ENCODE data around the gene GNB3. TPM values are rescaled to one million over a fixed set of nuclear protein-coding genes. Genes with fewer than 3 reads are reported as not detected.

GNB3 gene
- polyA plus RNA-seq, 1 of the 3 experiments (the other 2 are of a cell fraction): 12.9 TPM

GRCh38 chr12:6816598-6816997, 24.1 kb upstream of the GNB3 start:
- H4K20me1 ChIP-seq (ENCODE audit: insufficient read depth): no peaks in the 10 kb centered on the region
- DNase-seq: peak; percentile 62
- no peaks in the 10 kb centered on the region for H3K36me3 ChIP-seq (replicated peaks in 1 of 2; ENCODE audit: control insufficient read depth in 1 of 2, insufficient read depth in 2 of 2, low read length in 1 of 2)
- 47% methylated on average over 3 of the region's 3 CpGs for WGBS (ENCODE audit: low lambda C conversion rate)
- CTCF ChIA-PET: interaction anchor here (0.6 to 1.8 kb wide), 6 partner anchors 9 to 64 kb away, joined by 3 to 19 read pairs (median 3); partner anchors contain the start of genes MLF2 and PTMS
- POLR2A ChIA-PET: interaction anchor here (0.8 to 1.0 kb wide), 4 partner anchors 11 to 93 kb away, joined by 3 to 5 read pairs (median 3); partner anchors contain the start of genes COPS7A and MLF2
- no peaks in the 10 kb centered on the region for H3K79me2 ChIP-seq (ENCODE audit: insufficient read depth)
- no peak overlapping the region for H2AFZ ChIP-seq (ENCODE audit: low read depth)
- no peak overlapping the region for H3K4me3 ChIP-seq (ENCODE audit: low read depth in 2 of 2, low read length in 1 of 2)
- peaks cover 7 to 54% of the 10 kb centered on the region in 2 experiments; a peak in 2 of 4 replicates for H3K4me1 ChIP-seq (ENCODE audit: control insufficient read depth in 1 of 2, insufficient read depth in 2 of 2, low read depth in 1 of 2, low read length in 1 of 2)
- H3F3A ChIP-seq (replicated peaks; ENCODE audit: insufficient read depth): no peaks in the 10 kb centered on the region
- no peaks in the 10 kb centered on the region for H3K27me3 ChIP-seq (ENCODE audit: insufficient read depth)
- no peaks in the 10 kb centered on the region for H3K9me2 ChIP-seq
- H3K9me3 ChIP-seq: no peaks in the 10 kb centered on the region
- no peak overlapping the region; a peak in 1 of 4 replicates for H3K27ac ChIP-seq (ENCODE audit: low read depth in 2 of 2, low read length in 1 of 2)
- H3K4me2 ChIP-seq: no peak overlapping the region
- H3K9ac ChIP-seq: no peak overlapping the region
- no peak for TF ChIP-seq TEAD4 (IDR thresholded peaks at IDR 0.05; ENCODE audit: borderline replicate concordance, insufficient read depth)
- TF ChIP-seq RCOR1 (IDR thresholded peaks at IDR 0.05; ENCODE audit: low read length): peak; percentile 67; the same call in 1 of the 2 replicates
- no peak for TF ChIP-seq ELF1 (IDR thresholded peaks at IDR 0.05)
- TF ChIP-seq GABPA (IDR thresholded peaks at IDR 0.05; ENCODE audit: low read depth): no peak
- TF ChIP-seq, protein P1, sequence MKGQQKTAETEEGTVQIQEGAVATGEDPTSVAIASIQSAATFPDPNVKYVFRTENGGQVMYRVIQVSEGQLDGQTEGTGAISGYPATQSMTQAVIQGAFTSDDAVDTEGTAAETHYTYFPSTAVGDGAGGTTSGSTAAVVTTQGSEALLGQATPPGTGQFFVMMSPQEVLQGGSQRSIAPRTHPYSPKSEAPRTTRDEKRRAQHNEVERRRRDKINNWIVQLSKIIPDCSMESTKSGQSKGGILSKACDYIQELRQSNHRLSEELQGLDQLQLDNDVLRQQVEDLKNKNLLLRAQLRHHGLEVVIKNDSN (IDR thresholded peaks at IDR 0.05; ENCODE audit: borderline replicate concordance, low read depth): no peak
- no peak for TF ChIP-seq EZH2phosphoT487 (IDR thresholded peaks at IDR 0.05; ENCODE audit: borderline replicate concordance, low read depth)
- TF ChIP-seq CHD2 (IDR thresholded peaks at IDR 0.05; ENCODE audit: low read length, partially characterized antibody): peak; percentile 74
- TF ChIP-seq MEF2A (IDR thresholded peaks at IDR 0.05; ENCODE audit: borderline replicate concordance, low read depth): no peak
- TF ChIP-seq GATA2 (CRISPR knock-in tag; IDR thresholded peaks at IDR 0.05): peak; percentile 97
- no peak for TF ChIP-seq POLR2AphosphoS5 (IDR thresholded peaks at IDR 0.05; ENCODE audit: low read depth, low read length)
- no peak for TF ChIP-seq CTCF (IDR thresholded peaks at IDR 0.05)
- no peak for TF ChIP-seq FOXM1 (IDR thresholded peaks at IDR 0.05; ENCODE audit: low read depth)
- TF ChIP-seq PBX3 (IDR thresholded peaks at IDR 0.05): no peak
- TF ChIP-seq FOXJ3 (CRISPR knock-in tag; IDR thresholded peaks at IDR 0.05): peak; percentile 31; the same call in 1 of the 2 replicates
- TF ChIP-seq RXRA (IDR thresholded peaks at IDR 0.05; ENCODE audit: borderline replicate concordance, low read depth): no peak
- TF ChIP-seq, protein P2, sequence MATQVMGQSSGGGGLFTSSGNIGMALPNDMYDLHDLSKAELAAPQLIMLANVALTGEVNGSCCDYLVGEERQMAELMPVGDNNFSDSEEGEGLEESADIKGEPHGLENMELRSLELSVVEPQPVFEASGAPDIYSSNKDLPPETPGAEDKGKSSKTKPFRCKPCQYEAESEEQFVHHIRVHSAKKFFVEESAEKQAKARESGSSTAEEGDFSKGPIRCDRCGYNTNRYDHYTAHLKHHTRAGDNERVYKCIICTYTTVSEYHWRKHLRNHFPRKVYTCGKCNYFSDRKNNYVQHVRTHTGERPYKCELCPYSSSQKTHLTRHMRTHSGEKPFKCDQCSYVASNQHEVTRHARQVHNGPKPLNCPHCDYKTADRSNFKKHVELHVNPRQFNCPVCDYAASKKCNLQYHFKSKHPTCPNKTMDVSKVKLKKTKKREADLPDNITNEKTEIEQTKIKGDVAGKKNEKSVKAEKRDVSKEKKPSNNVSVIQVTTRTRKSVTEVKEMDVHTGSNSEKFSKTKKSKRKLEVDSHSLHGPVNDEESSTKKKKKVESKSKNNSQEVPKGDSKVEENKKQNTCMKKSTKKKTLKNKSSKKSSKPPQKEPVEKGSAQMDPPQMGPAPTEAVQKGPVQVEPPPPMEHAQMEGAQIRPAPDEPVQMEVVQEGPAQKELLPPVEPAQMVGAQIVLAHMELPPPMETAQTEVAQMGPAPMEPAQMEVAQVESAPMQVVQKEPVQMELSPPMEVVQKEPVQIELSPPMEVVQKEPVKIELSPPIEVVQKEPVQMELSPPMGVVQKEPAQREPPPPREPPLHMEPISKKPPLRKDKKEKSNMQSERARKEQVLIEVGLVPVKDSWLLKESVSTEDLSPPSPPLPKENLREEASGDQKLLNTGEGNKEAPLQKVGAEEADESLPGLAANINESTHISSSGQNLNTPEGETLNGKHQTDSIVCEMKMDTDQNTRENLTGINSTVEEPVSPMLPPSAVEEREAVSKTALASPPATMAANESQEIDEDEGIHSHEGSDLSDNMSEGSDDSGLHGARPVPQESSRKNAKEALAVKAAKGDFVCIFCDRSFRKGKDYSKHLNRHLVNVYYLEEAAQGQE (IDR thresholded peaks at IDR 0.05; ENCODE audit: low read depth, low read length): no peak
- no peak for TF ChIP-seq JUND (IDR thresholded peaks at IDR 0.05)
- no peak for TF ChIP-seq MAX (IDR thresholded peaks at IDR 0.05; ENCODE audit: low read depth)
- peak; percentile 89 for TF ChIP-seq MXI1 (IDR thresholded peaks at IDR 0.05; ENCODE audit: low read depth, low read length)
- TF ChIP-seq TCF12 (IDR thresholded peaks at IDR 0.05): no peak
- no peak for TF ChIP-seq YY1 (IDR thresholded peaks at IDR 0.05; ENCODE audit: low read depth)
- TF ChIP-seq NFIC (IDR thresholded peaks at IDR 0.05; ENCODE audit: borderline replicate concordance): no peak
- peak in 1 of 2 experiments; percentile 85; a peak in 2 of 4 replicates for TF ChIP-seq EP300 (IDR thresholded peaks at IDR 0.05; ENCODE audit: borderline replicate concordance in 1 of 2, low read depth in 1 of 2, low read length in 1 of 2)
- TF ChIP-seq RAD21 (IDR thresholded peaks at IDR 0.05; ENCODE audit: low read length): no peak
- no peak for TF ChIP-seq SIN3A (IDR thresholded peaks at IDR 0.05; ENCODE audit: borderline replicate concordance, low read depth, low read length)
- no peak for TF ChIP-seq TAF1 (IDR thresholded peaks at IDR 0.05; ENCODE audit: borderline replicate concordance, low read depth, low read length)
- TF ChIP-seq IRF3 (IDR thresholded peaks at IDR 0.05; ENCODE audit: low read depth, low read length): no peak
- no peak for TF ChIP-seq SMC3 (IDR thresholded peaks at IDR 0.05; ENCODE audit: low read depth, low read length)

Measured in SK-N-SH (cell line).